ENCODE measurements around the gene HMGXB3. TPM values are rescaled to one million over a fixed set of nuclear protein-coding genes. Genes with fewer than 3 reads are reported as not detected.

Gene HMGXB3
- total and polyA plus RNA-seq, 9 donors = 14.2 to 25.4 (median 18.0) TPM

DNA sequence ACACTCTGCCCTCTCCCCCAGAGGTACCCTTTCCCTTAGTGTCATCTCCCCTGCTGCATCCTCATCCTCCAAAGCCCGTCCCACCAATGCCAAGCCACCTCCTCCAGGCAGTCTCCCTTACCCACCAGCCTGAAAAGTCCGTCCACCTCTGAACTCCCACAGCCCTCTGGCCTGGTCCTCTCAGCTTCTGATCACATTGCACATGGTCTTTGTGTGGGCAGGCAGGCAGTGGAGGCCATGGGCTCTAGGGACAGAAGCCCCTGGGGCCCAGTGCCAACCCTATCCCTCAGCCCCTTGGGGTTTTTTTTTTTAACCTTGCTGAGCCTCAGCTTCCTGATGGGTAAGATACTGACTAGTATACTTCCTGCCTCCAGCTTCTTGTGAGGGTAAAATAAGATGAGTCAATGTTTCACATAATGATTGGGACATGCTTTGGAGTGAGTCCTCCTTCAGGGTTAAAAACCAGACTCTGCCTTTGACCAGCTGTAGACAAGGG is 66.4 kb downstream of the HMGXB3 start:
- DNase-seq = no peak
- H3K27me3 ChIP-seq (ENCODE audit: control insufficient read depth, insufficient read depth, low read length) = no peaks in the 10 kb centered on the region
- peaks cover 27% of the 10 kb centered on the region for H3K4me1 ChIP-seq (ENCODE audit: control insufficient read depth, insufficient read depth, low read length)
- no peaks in the 10 kb centered on the region for H3K36me3 ChIP-seq (ENCODE audit: control insufficient read depth, insufficient read depth, low read length)
- H3K4me3 ChIP-seq (ENCODE audit: low read length) = no peak overlapping the region
- H3K27ac ChIP-seq (ENCODE audit: low read length) = no peak overlapping the region
- H3K9me3 ChIP-seq (replicated peaks; ENCODE audit: control insufficient read depth, low read depth, low read length) = no peaks in the 10 kb centered on the region
- WGBS (ENCODE audit: insufficient coverage) = 90% methylated on average over 2 of the region's 2 CpGs

DNA sequence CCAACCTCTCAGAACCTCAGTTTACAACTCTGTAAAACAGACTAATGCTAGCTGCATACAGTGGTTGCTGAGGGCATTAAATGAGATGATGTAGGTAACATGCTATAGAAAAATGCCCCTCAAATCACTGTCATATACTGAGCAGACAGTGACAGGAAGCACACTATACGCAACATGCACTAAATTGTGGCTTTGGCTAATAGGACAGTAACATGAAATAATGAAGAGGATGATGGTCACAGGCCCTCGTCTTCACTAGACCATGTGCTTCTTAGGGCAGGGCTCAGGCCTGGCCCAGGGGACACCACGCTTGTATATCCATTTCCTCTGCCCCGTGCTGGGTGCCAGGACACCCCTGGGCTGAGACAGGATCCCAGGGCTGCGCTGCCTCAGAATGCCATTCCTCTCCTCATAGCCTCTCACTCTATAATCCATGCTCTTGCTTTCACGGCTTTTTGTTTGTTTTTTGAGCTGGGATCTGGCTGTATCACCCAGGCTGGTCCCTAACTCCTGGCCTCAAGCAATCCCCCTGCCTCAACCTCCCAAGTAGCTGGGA is 66.9 kb downstream of the HMGXB3 start:
- Histone ChIP-seq H3K4me3 (ENCODE audit: low read length) (no peak overlapping the region), H3K27me3 (ENCODE audit: control insufficient read depth, insufficient read depth, low read length) (no peaks in the 10 kb centered on the region), H3K9me3 (replicated peaks; ENCODE audit: control insufficient read depth, low read depth, low read length) (no peaks in the 10 kb centered on the region), H3K36me3 (ENCODE audit: control insufficient read depth, insufficient read depth, low read length) (no peaks in the 10 kb centered on the region), H3K27ac (ENCODE audit: low read length) (no peak overlapping the region), H3K4me1 (ENCODE audit: control insufficient read depth, insufficient read depth, low read length) (peaks cover 27% of the 10 kb centered on the region)
- no peak for DNase-seq
- WGBS (ENCODE audit: insufficient coverage) = 77% methylated on average over 4 of the region's 6 CpGs

DNA sequence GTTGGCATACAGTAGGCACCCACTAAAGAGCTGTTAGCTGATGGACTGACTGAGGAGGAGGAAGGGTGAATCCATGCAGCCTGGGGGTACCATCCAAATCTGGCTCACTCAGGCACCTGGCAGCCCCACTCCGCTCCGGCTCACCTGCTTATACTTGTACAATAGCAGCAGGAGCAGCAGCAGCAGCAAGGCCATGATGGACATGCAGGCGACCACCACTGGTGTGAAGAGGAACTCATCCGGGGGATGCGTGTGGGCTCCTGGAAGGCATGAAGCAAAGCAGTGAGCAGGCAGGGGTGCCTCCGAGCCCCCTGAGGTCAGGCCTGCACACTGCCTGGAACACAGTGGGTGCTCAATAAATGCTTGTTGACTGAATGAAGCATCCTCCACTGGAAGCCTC is 67.5 kb downstream of the HMGXB3 start:
- DNase-seq = no peak
- no peak overlapping the region for H3K4me3 ChIP-seq (ENCODE audit: low read length)
- H3K9me3 ChIP-seq (replicated peaks; ENCODE audit: control insufficient read depth, low read depth, low read length) = no peaks in the 10 kb centered on the region
- no peaks in the 10 kb centered on the region for H3K36me3 ChIP-seq (ENCODE audit: control insufficient read depth, insufficient read depth, low read length)
- no peaks in the 10 kb centered on the region for H3K27me3 ChIP-seq (ENCODE audit: control insufficient read depth, insufficient read depth, low read length)
- 93% methylated on average over 4 of the region's 6 CpGs for WGBS (ENCODE audit: insufficient coverage)
- no peak overlapping the region for H3K27ac ChIP-seq (ENCODE audit: low read length)
- H3K4me1 ChIP-seq (ENCODE audit: control insufficient read depth, insufficient read depth, low read length) = peaks cover 27% of the 10 kb centered on the region

DNA sequence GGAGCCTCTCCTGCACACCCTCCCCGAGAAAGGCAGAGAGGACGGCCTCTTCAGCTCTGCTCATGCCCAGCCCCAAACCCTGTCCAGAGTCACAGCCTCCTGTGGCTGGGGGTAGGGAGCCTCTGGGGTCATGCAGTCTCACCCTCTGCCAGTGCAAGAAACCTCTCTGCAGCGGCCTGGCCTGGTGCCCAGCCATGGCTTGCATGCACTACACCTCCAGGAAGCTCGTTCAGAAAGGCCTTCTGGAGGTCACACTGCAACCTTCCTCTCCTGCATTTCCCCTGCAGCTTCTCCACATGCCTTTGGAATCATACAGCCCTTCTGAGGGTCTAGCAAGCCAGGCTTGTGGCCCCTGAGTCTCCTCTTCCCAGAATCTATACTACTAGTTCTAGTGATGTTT is 67.9 kb downstream of the HMGXB3 start:
- 13% methylated on average over 2 of the region's 4 CpGs for WGBS (ENCODE audit: insufficient coverage)
- no peak for DNase-seq
- H3K4me3 ChIP-seq (ENCODE audit: low read length) = no peak overlapping the region
- H3K4me1 ChIP-seq (ENCODE audit: control insufficient read depth, insufficient read depth, low read length) = peaks cover 27% of the 10 kb centered on the region
- H3K9me3 ChIP-seq (replicated peaks; ENCODE audit: control insufficient read depth, low read depth, low read length) = no peaks in the 10 kb centered on the region
- H3K27me3 ChIP-seq (ENCODE audit: control insufficient read depth, insufficient read depth, low read length) = no peaks in the 10 kb centered on the region
- no peak overlapping the region for H3K27ac ChIP-seq (ENCODE audit: low read length)
- no peaks in the 10 kb centered on the region for H3K36me3 ChIP-seq (ENCODE audit: control insufficient read depth, insufficient read depth, low read length)

- H3K4me1 ChIP-seq (ENCODE audit: control insufficient read depth, insufficient read depth, low read length) = peaks cover 27% of the 10 kb centered on the region
- no peaks in the 10 kb centered on the region for H3K9me3 ChIP-seq (replicated peaks; ENCODE audit: control insufficient read depth, low read depth, low read length)
- H3K4me3 ChIP-seq (ENCODE audit: low read length) = no peak overlapping the region
- no peaks in the 10 kb centered on the region for H3K36me3 ChIP-seq (ENCODE audit: control insufficient read depth, insufficient read depth, low read length)
- no peak overlapping the region for H3K27ac ChIP-seq (ENCODE audit: low read length)
- no peaks in the 10 kb centered on the region for H3K27me3 ChIP-seq (ENCODE audit: control insufficient read depth, insufficient read depth, low read length)
- DNase-seq = no peak
- 64% methylated on average over 3 of the region's 12 CpGs for WGBS (ENCODE audit: insufficient coverage)
Measured at GRCh38 chr5:150068961-150069645, 68.6 kb downstream of the HMGXB3 start.

DNA sequence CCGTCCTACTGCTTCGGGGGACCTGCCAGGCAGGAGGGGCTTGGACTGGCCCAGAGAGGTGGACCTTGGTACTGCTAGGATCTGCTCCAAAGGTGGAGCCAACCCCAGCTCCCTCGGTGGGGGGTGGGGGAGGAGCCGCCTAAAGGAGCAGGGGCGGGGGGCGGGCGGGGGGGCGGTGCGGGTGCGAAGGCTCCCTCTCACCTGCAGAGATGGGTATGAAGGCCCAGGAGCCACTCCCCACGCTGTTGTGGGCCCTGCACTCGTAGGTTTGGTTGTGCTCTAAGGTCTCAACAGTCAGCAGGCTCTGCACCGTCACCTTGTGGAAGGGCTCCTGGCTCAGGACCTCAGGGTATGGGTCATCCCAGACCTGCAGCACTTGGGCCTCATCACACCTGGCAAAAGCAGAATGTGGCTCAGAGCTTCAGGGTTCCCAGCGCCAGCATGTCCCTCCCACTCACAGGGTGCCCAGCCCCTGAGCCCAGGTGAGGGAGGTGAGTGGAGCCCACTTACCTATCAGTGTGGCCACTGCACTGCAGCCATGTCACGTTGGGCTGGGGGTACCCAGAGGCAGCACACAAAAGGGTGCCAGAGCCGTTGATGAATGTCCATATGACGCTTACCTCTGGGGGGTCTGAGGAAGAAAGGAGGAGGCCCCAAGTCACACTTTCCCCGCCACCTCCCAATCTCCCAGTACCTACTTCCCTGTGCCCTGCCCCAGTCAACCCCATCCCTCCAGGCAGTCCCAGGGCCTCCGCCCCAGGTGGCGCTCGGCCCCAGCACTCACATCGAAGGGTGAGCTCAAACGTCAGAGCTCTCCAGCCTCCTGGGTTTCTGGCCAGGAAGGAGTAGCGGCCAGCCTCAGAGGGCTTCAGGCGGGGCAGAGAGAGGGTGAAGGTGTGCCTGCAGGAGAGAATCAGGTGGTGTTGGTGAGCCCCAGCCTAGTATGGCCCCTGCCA is 69.4 kb downstream of the HMGXB3 start:
- Histone ChIP-seq H3K4me1 (ENCODE audit: control insufficient read depth, insufficient read depth, low read length) (peaks cover 24% of the 10 kb centered on the region), H3K9me3 (replicated peaks; ENCODE audit: control insufficient read depth, low read depth, low read length) (no peaks in the 10 kb centered on the region), H3K27ac (ENCODE audit: low read length) (no peak overlapping the region), H3K4me3 (ENCODE audit: low read length) (no peak overlapping the region), H3K36me3 (ENCODE audit: control insufficient read depth, insufficient read depth, low read length) (no peaks in the 10 kb centered on the region), H3K27me3 (ENCODE audit: control insufficient read depth, insufficient read depth, low read length) (no peaks in the 10 kb centered on the region)
- 62% methylated on average over 11 of the region's 25 CpGs for WGBS (ENCODE audit: insufficient coverage)
- DNase-seq = no peak

GRCh38 chr5:150070821-150071220 is 70.3 kb downstream of the HMGXB3 start:
- no peaks in the 10 kb centered on the region for H3K9me3 ChIP-seq (replicated peaks; ENCODE audit: control insufficient read depth, low read depth, low read length)
- no peak overlapping the region for H3K4me3 ChIP-seq (ENCODE audit: low read length)
- H3K4me1 ChIP-seq (ENCODE audit: control insufficient read depth, insufficient read depth, low read length) = peaks cover 17% of the 10 kb centered on the region
- no peak overlapping the region for H3K27ac ChIP-seq (ENCODE audit: low read length)
- 89% methylated on average over 2 of the region's 3 CpGs for WGBS (ENCODE audit: insufficient coverage)
- no peak for DNase-seq
- H3K36me3 ChIP-seq (ENCODE audit: control insufficient read depth, insufficient read depth, low read length) = no peaks in the 10 kb centered on the region
- no peaks in the 10 kb centered on the region for H3K27me3 ChIP-seq (ENCODE audit: control insufficient read depth, insufficient read depth, low read length)

DNA sequence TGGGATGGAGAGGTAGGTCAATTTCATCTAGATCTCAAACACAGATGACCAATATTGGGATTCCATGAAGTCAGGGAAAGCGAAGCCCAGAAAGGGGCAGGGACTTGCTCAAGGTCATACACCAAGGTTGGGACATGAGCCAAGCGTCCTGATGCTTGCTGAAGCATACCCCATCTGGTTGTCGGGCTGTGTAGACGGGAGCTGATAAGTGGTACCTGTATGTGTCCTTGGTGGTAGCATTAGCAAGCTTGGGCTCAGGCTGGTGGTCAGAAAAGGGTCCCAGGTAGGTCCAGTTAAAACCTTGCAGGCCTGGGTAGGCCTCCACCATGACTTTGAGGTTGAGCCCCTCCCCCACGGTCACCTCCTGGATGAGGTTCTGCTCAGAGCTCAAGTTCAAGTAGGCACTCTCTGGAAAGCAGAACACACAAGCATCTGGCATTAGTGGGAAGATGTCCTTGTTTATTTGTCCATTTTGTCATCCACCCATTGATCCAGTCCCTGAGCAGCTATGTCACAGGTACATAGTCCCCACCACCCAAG is 72.6 kb downstream of the HMGXB3 start:
- no peaks in the 10 kb centered on the region for H3K36me3 ChIP-seq (ENCODE audit: control insufficient read depth, insufficient read depth, low read length)

GRCh38 chr5:150073677-150074076 is 73.1 kb downstream of the HMGXB3 start:
- DNase-seq = no peak
- Histone ChIP-seq H3K27me3 (ENCODE audit: control insufficient read depth, insufficient read depth, low read length) (no peaks in the 10 kb centered on the region), H3K36me3 (ENCODE audit: control insufficient read depth, insufficient read depth, low read length) (no peaks in the 10 kb centered on the region), H3K4me1 (ENCODE audit: control insufficient read depth, insufficient read depth, low read length) (peaks cover 8% of the 10 kb centered on the region), H3K27ac (ENCODE audit: low read length) (no peak overlapping the region), H3K9me3 (replicated peaks; ENCODE audit: control insufficient read depth, low read depth, low read length) (no peaks in the 10 kb centered on the region), H3K4me3 (ENCODE audit: low read length) (no peak overlapping the region)
- no CpG with 5 or more reads among the region's 3 CpGs for WGBS (ENCODE audit: insufficient coverage)

More for the DNA sequence above, 72.6 kb downstream of the HMGXB3 start:
- Histone ChIP-seq H3K9me3 (replicated peaks; ENCODE audit: control insufficient read depth, low read depth, low read length) (no peaks in the 10 kb centered on the region), H3K4me1 (ENCODE audit: control insufficient read depth, insufficient read depth, low read length) (peaks cover 13% of the 10 kb centered on the region), H3K27ac (ENCODE audit: low read length) (no peak overlapping the region), H3K27me3 (ENCODE audit: control insufficient read depth, insufficient read depth, low read length) (no peaks in the 10 kb centered on the region), H3K4me3 (ENCODE audit: low read length) (no peak overlapping the region)
- 76% methylated on average over 2 of the region's 5 CpGs for WGBS (ENCODE audit: insufficient coverage)
- no peak for DNase-seq

- 83% methylated on average over 2 of the region's 4 CpGs for WGBS (ENCODE audit: insufficient coverage)
- Histone ChIP-seq H3K36me3 (ENCODE audit: control insufficient read depth, insufficient read depth, low read length) (no peaks in the 10 kb centered on the region), H3K4me3 (ENCODE audit: low read length) (no peak overlapping the region), H3K4me1 (ENCODE audit: control insufficient read depth, insufficient read depth, low read length) (no peaks in the 10 kb centered on the region), H3K27me3 (ENCODE audit: control insufficient read depth, insufficient read depth, low read length) (no peaks in the 10 kb centered on the region), H3K27ac (ENCODE audit: low read length) (no peak overlapping the region), H3K9me3 (replicated peaks; ENCODE audit: control insufficient read depth, low read depth, low read length) (no peaks in the 10 kb centered on the region)
- DNase-seq = no peak
Measured at GRCh38 chr5:150075233-150075632, 74.7 kb downstream of the HMGXB3 start.
